NCI-H1048 (cell line): ENCODE data around the gene TRIM2.

Experiments
- DNase-seq: peaks from one replicate; lab custom pipeline; 2025; lab: John Stamatoyannopoulos, UW

TRIM2 gene

GRCh38 chr4:153374442-153374841 lies 170.2 kb downstream of the TRIM2 start:
- DNase-seq: no peak

GRCh38 chr4:153375303-153375702 lies 171.1 kb downstream of the TRIM2 start:
- no peak for DNase-seq

- DNase-seq: no peak
Measured at GRCh38 chr4:153383131-153383530, 178.9 kb downstream of the TRIM2 start.

- DNase-seq: no peak
Measured at GRCh38 chr4:153384160-153384559, 179.9 kb downstream of the TRIM2 start.

GRCh38 chr4:153385784-153386183 lies 181.5 kb downstream of the TRIM2 start:
- no peak for DNase-seq

- DNase-seq: no peak
Measured at GRCh38 chr4:153387981-153388380, 183.7 kb downstream of the TRIM2 start.
